ENCODE data around the gene GATA5. TPM values are rescaled to one million over a fixed set of nuclear protein-coding genes. Genes with fewer than 3 reads are reported as not detected.

GATA5 gene
- polyA plus RNA-seq, 1 experiment: not detected

DNA sequence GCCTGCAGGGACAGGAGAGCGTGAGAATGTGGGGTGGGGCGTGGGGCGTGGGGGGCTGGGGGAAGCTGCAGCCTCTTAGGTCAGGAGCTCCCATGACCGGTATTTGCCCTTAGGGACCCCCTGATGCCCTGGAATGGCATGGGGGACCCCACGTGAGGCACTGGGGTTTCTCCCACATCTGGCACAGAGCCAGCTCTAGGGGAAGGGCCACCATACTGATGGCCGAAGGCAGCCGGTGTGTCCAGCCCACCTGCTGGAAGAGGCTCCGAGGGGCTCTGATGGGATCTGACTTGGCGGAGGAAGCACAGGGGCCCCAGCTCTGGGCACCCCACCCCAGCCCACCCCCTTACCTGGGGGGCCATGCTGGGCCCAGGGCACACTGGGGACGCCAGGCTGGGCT lies 10.8 kb downstream of the GATA5 start:
- POLR2A ChIA-PET: no interaction called here
- no peaks in the 10 kb centered on the region; the same call in 1 of the 2 replicates for H3K9me3 ChIP-seq (ENCODE audit: control insufficient read depth, insufficient read depth, low read length)
- CTCF ChIA-PET: no interaction called here
- peaks cover 39% of the 10 kb centered on the region for H3K27me3 ChIP-seq (ENCODE audit: control insufficient read depth, insufficient read depth, low read length)
- TF ChIP-seq, protein P1, sequence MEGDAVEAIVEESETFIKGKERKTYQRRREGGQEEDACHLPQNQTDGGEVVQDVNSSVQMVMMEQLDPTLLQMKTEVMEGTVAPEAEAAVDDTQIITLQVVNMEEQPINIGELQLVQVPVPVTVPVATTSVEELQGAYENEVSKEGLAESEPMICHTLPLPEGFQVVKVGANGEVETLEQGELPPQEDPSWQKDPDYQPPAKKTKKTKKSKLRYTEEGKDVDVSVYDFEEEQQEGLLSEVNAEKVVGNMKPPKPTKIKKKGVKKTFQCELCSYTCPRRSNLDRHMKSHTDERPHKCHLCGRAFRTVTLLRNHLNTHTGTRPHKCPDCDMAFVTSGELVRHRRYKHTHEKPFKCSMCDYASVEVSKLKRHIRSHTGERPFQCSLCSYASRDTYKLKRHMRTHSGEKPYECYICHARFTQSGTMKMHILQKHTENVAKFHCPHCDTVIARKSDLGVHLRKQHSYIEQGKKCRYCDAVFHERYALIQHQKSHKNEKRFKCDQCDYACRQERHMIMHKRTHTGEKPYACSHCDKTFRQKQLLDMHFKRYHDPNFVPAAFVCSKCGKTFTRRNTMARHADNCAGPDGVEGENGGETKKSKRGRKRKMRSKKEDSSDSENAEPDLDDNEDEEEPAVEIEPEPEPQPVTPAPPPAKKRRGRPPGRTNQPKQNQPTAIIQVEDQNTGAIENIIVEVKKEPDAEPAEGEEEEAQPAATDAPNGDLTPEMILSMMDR (IDR thresholded peaks at IDR 0.05; ENCODE audit: low read depth, low read length): no peak
- DNase-seq (ENCODE audit: low read depth, low spot score): no peak
- no peak overlapping the region for H3K27ac ChIP-seq (ENCODE audit: low read depth, low read length)
- no peak overlapping the region for H3K4me3 ChIP-seq (ENCODE audit: low read depth, low read length)

DNA sequence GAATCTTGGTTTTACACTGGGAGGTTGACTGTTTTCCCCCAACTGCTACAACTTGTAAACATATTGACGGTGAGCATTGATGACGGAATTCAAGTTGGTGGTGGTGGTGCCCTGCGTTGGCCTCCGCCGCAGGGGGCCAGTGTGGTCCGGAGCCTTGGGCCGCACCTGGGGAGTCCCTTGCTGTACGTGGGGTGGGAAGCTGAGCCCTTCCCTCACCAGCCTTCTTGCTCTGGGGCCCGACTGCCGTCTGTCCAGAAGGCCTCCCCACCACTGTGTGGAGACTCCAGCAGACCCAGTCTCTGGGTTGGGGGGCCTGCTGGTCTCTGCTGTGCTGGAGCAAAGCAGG lies 11.4 kb downstream of the GATA5 start:
- TF ChIP-seq, protein P1 (IDR thresholded peaks at IDR 0.05; ENCODE audit: low read depth, low read length): no peak
- Histone ChIP-seq H3K9me3 (ENCODE audit: control insufficient read depth, insufficient read depth, low read length) (no peaks in the 10 kb centered on the region; the same call in 1 of the 2 replicates), H3K4me3 (ENCODE audit: low read depth, low read length) (no peak overlapping the region), H3K27me3 (ENCODE audit: control insufficient read depth, insufficient read depth, low read length) (peaks cover 33% of the 10 kb centered on the region), H3K27ac (ENCODE audit: low read depth, low read length) (no peak overlapping the region)
- ChIA-PET POLR2A (no interaction called here), CTCF (no interaction called here)
- DNase-seq (ENCODE audit: low read depth, low spot score): no peak

DNA sequence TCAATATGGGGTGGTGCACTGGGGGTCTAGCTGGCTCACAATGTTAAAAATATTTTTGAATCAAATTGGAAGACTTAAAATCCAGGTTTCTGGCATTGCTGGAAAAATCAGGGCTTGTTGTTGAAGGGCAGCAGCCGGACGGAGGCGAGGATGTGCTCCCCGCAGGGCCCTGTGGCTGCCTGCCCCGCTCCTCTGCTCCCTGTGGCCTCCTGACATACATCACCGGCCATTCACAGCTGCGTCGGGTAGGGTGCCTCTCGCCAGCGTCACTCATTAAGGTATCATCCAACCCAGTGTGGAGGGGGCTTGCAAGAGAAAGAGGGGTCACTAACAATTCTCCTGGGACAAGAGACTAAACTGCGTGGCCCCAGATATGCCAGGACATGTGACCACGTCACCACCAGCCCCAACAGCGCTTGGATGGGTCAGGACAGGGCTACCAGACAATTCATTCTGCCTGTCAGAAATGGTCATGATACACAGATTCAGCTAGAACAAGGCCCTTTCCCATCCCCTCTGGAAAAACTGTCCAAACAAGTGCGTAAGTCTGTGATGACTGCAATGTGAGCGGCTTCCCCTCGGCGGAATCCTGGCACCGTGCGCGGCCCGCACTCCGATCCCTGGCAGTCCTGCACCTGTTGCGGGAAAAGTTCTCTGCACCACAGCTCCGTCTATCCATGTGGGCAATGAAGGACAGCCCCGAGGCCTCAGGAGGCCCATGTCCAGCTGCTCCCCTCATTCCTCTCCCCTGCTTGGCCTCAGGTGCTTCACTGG lies 12.0 kb downstream of the GATA5 start:
- H3K27me3 ChIP-seq (ENCODE audit: control insufficient read depth, insufficient read depth, low read length): peaks cover 34% of the 10 kb centered on the region
- ChIA-PET CTCF (no interaction called here), POLR2A (no interaction called here)
- no peak overlapping the region for H3K4me3 ChIP-seq (ENCODE audit: low read depth, low read length)
- TF ChIP-seq, protein P1 (IDR thresholded peaks at IDR 0.05; ENCODE audit: low read depth, low read length): no peak
- H3K27ac ChIP-seq (ENCODE audit: low read depth, low read length): no peak overlapping the region
- no peak for DNase-seq (ENCODE audit: low read depth, low spot score)
- no peaks in the 10 kb centered on the region; the same call in 1 of the 2 replicates for H3K9me3 ChIP-seq (ENCODE audit: control insufficient read depth, insufficient read depth, low read length)

DNA sequence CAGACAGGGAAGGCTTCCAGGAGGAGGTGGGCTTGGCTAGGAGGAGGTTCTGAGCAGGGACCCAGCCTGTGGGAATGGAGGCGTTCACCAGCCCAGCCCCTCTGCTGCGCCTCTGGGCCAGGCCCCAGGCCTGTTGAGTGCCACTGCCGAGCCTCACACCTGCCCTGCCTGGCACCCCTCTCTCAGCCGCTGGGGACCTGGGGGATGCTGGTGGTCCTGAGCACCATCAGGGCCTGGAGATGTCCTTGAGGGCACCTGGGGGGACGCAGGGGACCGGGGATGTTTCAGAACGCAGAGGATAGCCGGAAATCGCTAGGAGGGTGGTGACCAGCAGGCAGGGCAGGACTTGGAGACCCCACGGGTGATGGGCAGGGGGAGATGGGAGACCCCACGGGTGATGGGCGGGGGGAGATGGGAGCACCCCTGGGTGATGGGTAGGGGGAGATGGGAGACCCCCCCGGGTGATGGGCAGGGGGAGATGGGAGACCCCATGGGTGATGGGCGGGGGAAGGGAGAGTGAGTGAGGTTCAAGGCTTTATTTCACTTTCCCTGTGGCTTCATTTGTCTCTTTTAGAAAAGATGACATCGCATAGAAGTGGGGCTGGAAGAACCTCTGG lies 12.7 kb downstream of the GATA5 start:
- TF ChIP-seq, protein P1 (IDR thresholded peaks at IDR 0.05; ENCODE audit: low read depth, low read length): no peak
- H3K27me3 ChIP-seq (ENCODE audit: control insufficient read depth, insufficient read depth, low read length): peaks cover 35% of the 10 kb centered on the region
- CTCF ChIA-PET: no interaction called here

DNA sequence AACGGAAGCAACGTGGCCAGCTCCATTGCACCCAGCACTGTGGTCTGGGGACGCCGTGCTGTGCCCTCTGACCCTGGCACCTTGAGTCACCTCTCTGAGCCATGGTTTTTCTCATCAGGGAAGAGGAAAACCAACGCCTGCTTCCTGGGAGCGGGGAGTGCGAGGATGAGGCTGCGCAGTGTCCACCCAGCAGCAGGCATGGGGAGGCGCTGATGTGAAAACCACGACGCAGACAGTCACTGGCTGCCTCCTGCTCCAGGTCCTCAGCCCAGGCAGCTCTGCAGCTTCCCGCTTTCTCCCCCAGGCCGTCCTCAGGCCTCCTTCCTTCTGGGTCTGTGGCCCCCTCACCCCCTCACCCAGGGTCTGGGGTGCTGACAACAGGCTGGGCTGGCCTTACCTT lies 14.0 kb downstream of the GATA5 start:
- Histone ChIP-seq H3K9me3 (ENCODE audit: control insufficient read depth, insufficient read depth, low read length) (no peaks in the 10 kb centered on the region; the same call in 1 of the 2 replicates), H3K27me3 (ENCODE audit: control insufficient read depth, insufficient read depth, low read length) (peaks cover 46% of the 10 kb centered on the region), H3K4me3 (ENCODE audit: low read depth, low read length) (no peak overlapping the region), H3K27ac (ENCODE audit: low read depth, low read length) (no peak overlapping the region)
- TF ChIP-seq, protein P1 (IDR thresholded peaks at IDR 0.05; ENCODE audit: low read depth, low read length): no peak
- no peak for DNase-seq (ENCODE audit: low read depth, low spot score)
- ChIA-PET POLR2A (no interaction called here), CTCF (no interaction called here)

More for the DNA sequence above, 12.7 kb downstream of the GATA5 start:
- POLR2A ChIA-PET: no interaction called here
- Histone ChIP-seq H3K9me3 (ENCODE audit: control insufficient read depth, insufficient read depth, low read length) (no peaks in the 10 kb centered on the region; the same call in 1 of the 2 replicates), H3K4me3 (ENCODE audit: low read depth, low read length) (no peak overlapping the region), H3K27ac (ENCODE audit: low read depth, low read length) (no peak overlapping the region)
- DNase-seq (ENCODE audit: low read depth, low spot score): no peak
